ENCODE results near the gene DLG4. TPM values are rescaled to one million over a fixed set of nuclear protein-coding genes. Genes with fewer than 3 reads are reported as not detected.
"Not testable (repeated sequence)": the region's sequence is repeated elsewhere in the genome, so short reads cannot be mapped to it uniquely, and the experiment has no call there.

Gene DLG4
- total RNA-seq, 2 donors from 2014 or later = 3.6 to 9.3 TPM

DNA sequence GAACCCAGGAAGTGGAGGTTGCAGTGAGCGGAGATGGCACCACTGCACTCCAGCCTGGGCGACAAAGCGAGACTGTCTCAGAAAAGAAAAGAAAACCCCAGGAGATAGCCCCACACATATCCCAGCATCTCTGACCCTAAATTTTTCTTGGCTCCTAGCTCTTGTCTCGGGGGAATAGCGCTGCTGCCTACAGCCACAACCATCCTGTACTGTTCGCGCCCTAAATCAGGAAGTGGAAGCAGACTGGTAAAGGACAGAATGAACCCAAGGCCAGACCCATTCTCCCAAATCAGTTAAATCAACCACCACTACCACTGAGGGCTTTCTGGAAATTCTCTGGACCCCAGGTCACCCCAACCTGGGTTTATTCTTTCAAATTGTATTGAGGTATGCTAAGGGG, 30.2 kb upstream of the DLG4 start:
- no peak for DNase-seq
- 78 to 87% methylated on average over 7 of the region's 7 CpGs for WGBS, 2 donors
- no peaks in the 10 kb centered on the region for H3K9me3 ChIP-seq
- peaks cover 0 to 6% of the 10 kb centered on the region in 2 donors for H3K36me3 ChIP-seq (replicated peaks in 1 of 2; ENCODE audit: insufficient read depth in 1 of 2, low read depth in 2 of 2)
- H3K4me1 ChIP-seq = peaks cover 38% of the 10 kb centered on the region
- TF ChIP-seq, protein P1, sequence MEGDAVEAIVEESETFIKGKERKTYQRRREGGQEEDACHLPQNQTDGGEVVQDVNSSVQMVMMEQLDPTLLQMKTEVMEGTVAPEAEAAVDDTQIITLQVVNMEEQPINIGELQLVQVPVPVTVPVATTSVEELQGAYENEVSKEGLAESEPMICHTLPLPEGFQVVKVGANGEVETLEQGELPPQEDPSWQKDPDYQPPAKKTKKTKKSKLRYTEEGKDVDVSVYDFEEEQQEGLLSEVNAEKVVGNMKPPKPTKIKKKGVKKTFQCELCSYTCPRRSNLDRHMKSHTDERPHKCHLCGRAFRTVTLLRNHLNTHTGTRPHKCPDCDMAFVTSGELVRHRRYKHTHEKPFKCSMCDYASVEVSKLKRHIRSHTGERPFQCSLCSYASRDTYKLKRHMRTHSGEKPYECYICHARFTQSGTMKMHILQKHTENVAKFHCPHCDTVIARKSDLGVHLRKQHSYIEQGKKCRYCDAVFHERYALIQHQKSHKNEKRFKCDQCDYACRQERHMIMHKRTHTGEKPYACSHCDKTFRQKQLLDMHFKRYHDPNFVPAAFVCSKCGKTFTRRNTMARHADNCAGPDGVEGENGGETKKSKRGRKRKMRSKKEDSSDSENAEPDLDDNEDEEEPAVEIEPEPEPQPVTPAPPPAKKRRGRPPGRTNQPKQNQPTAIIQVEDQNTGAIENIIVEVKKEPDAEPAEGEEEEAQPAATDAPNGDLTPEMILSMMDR (IDR thresholded peaks at IDR 0.05) = no peak
- no peak for TF ChIP-seq POLR2A (IDR thresholded peaks at IDR 0.05)
- intact Hi-C loops (cut with DNase I) = no loop called here
- no peaks in the 10 kb centered on the region for H3K27me3 ChIP-seq
- H3K4me3 ChIP-seq = no peak overlapping the region
- ATAC-seq = no peak
- H3K27ac ChIP-seq = peak overlapping the region in 2 of 4 donors; percentile 2 to 100

DNA sequence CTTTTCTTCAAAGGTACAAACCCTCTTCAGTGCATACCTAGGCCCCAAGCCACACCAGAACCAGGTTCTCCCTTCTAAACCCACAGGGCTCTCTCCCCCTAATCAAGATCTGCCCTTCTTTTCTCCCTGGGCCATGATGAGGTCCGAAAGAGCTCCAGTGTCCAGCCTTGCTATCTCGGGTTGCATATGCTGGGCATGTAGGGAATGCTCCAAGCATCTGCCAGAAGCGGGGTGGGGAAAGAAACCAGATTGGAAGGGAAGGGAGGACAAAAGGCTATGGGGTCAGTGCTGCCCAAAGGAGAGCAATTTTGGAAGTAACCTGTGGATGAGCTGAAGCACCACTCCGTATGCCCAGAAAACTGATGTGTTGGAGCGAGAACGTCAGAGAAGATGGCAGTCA, 29.6 kb upstream of the DLG4 start:
- intact Hi-C loops (cut with DNase I) = no loop called here
- no peaks in the 10 kb centered on the region for H3K27me3 ChIP-seq
- DNase-seq = no peak
- no peak for TF ChIP-seq POLR2A (IDR thresholded peaks at IDR 0.05)
- TF ChIP-seq, protein P1 (IDR thresholded peaks at IDR 0.05) = no peak
- H3K36me3 ChIP-seq (replicated peaks in 1 of 2; ENCODE audit: insufficient read depth in 1 of 2, low read depth in 2 of 2) = peaks cover 0 to 4% of the 10 kb centered on the region in 2 donors
- no peak overlapping the region for H3K4me3 ChIP-seq
- 70 to 79% methylated on average over 6 of the region's 6 CpGs for WGBS, 2 donors
- no peaks in the 10 kb centered on the region for H3K9me3 ChIP-seq
- ATAC-seq = no peak
- peak overlapping the region in 2 of 4 donors; percentile 8 to 14 for H3K27ac ChIP-seq
- peaks cover 45% of the 10 kb centered on the region for H3K4me1 ChIP-seq

DNA sequence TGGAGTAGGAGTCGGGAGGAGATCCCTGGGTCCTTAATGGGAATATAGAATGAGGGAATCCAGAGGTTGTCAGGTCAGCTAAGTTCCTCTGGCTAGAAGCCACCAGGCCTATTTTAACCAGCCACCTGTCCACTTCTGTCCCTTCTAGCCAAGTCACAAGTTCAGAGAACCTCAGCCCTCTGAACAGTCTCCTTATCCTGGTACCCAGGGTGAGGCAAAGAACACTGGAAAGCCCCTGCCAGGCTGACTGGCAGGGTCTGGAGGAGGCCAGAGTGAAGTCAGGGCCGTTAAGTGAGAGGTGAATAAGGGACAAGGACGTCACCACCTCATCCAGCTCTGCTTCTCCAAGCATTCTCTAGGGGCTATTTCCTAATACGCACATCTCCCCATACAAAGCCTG, 29.2 kb upstream of the DLG4 start:
- Histone ChIP-seq H3K27me3 (no peaks in the 10 kb centered on the region), H3K27ac (peak overlapping the region in 2 of 4 donors; percentile 8 to 14), H3K4me1 (peaks cover 48% of the 10 kb centered on the region), H3K4me3 (no peak overlapping the region), H3K36me3 (replicated peaks in 1 of 2; ENCODE audit: insufficient read depth in 1 of 2, low read depth in 2 of 2) (peaks cover 0 to 4% of the 10 kb centered on the region in 2 donors), H3K9me3 (no peaks in the 10 kb centered on the region)
- ATAC-seq = no peak
- no peak for DNase-seq
- intact Hi-C loops (cut with DNase I) = no loop called here
- TF ChIP-seq, protein P1 (IDR thresholded peaks at IDR 0.05) = no peak
- no peak for TF ChIP-seq POLR2A (IDR thresholded peaks at IDR 0.05)
- 62 to 67% methylated on average over 4 of the region's 4 CpGs for WGBS, 2 donors

DNA sequence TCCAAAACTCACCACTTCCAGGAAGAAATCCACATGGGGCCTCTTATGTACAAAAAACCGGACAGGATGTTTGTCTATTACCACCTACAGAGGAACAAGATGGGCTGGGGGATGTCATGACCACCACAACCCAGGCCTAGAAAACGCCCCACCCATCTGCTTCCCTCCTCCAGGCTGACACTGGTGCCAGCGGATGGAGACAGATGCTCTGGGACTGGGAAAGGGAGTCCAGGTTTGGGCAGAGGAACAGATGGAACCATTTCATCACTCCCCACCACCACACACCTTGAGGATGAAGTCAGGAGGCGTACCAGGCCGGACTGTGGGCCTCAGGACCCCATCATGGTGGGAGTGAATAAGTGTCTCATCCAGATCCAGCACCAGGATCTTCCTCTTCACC, 27.1 kb upstream of the DLG4 start:
- Histone ChIP-seq H3K4me3 (no peak overlapping the region), H3K27me3 (no peaks in the 10 kb centered on the region), H3K4me1 (peaks cover 42% of the 10 kb centered on the region), H3K9me3 (no peaks in the 10 kb centered on the region), H3K27ac (no peak overlapping the region), H3K36me3 (replicated peaks in 1 of 2; ENCODE audit: insufficient read depth in 1 of 2, low read depth in 2 of 2) (peaks cover 0 to 4% of the 10 kb centered on the region in 2 donors)
- intact Hi-C loops (cut with DNase I) = no loop called here
- whole genome bisulfite sequencing, 2 donors = 73 to 91% methylated on average over 2 to 5 of the region's 5 CpGs
- DNase-seq (no peak), ATAC-seq (no peak)
- TF ChIP-seq, protein P1 (IDR thresholded peaks at IDR 0.05) = no peak
- no peak for TF ChIP-seq POLR2A (IDR thresholded peaks at IDR 0.05)

DNA sequence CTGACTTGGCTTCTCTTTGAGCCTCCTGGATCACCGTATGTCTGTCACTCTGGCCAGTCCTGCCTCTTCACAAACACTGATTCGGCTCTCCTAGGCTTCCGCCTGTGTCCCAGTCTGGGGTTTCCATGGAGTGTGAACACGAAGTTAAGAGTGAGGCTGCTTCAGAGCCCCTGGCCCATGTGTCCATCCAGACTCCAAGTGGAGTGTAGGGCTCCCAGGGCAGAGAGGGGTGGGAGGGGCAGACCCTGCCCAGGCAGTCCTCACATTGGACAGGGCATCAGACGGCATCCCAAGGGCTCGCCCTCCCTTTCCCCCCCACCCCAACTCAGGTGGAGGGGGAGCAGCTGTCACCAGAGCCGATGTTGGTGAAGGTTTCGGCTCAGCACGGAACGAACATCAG, 24.2 kb upstream of the DLG4 start:
- H3K27me3 ChIP-seq; H3K4me3 ChIP-seq; H3K36me3 ChIP-seq (replicated peaks in 1 of 2; ENCODE audit: insufficient read depth in 1 of 2, low read depth in 2 of 2); H3K9me3 ChIP-seq; ATAC-seq; intact Hi-C loops (cut with DNase I): not testable (repeated sequence)
- 56 to 64% methylated on average over 9 to 10 of the region's 10 CpGs for WGBS, 2 donors
- peak in 2 of 4 donors; percentile 20 to 22 for DNase-seq
- Histone ChIP-seq H3K4me1 (peaks cover 42% of the 10 kb centered on the region), H3K27ac (peak overlapping the region; percentile 92 to 98 (median 98))

Measured in body of pancreas (tissue), 4 donors.